Hippocampal formation (tissue), 2 donors: ENCODE data around the gene ATPAF1.

Source experiments
- DNase-seq, 2 donors: peaks; one replicate each; lab custom pipeline; 2025; lab: John Stamatoyannopoulos, UW

ATPAF1 gene

GRCh38 chr1:46587069-46587468 is 81.1 kb downstream of the ATPAF1 start:
- DNase-seq: peak in 1 of 2 donors; percentile 52

GRCh38 chr1:46585312-46585938 is 82.7 kb downstream of the ATPAF1 start:
- DNase-seq: no peak

- no peak for DNase-seq
These were observed 84.7 kb downstream of the ATPAF1 start for GRCh38 chr1:46583494-46583893.

GRCh38 chr1:46582972-46583371 is 85.2 kb downstream of the ATPAF1 start:
- no peak for DNase-seq
